Dermis microvascular lymphatic vessel endothelial cell (primary cell): ENCODE measurements around the gene SMARCE1. TPM values are rescaled to one million over a fixed set of nuclear protein-coding genes. Genes with fewer than 3 reads are reported as not detected.
"Not testable (repeated sequence)": the region's sequence is repeated elsewhere in the genome, so short reads cannot be mapped to it uniquely, and the experiment has no call there.

Experiments
- DNase-seq, 2 donors: peaks; one replicate each; pipeline versions ENCODE4 v3.0.0 to v3.0.0-alpha.2; 2010; ENCODE audit warnings: low read depth in 2 of 2
- total RNA-seq: library from RNA; depleted of rRNA; stranded (reverse); fragments of >200 nt; gene quantifications from 2 replicates; pipeline ENCODE4 v1.2.1, GENCODE V29; 2014

The SMARCE1 gene
- total RNA-seq, 1 donor from 2014 or later, result 63.3 TPM

DNA sequence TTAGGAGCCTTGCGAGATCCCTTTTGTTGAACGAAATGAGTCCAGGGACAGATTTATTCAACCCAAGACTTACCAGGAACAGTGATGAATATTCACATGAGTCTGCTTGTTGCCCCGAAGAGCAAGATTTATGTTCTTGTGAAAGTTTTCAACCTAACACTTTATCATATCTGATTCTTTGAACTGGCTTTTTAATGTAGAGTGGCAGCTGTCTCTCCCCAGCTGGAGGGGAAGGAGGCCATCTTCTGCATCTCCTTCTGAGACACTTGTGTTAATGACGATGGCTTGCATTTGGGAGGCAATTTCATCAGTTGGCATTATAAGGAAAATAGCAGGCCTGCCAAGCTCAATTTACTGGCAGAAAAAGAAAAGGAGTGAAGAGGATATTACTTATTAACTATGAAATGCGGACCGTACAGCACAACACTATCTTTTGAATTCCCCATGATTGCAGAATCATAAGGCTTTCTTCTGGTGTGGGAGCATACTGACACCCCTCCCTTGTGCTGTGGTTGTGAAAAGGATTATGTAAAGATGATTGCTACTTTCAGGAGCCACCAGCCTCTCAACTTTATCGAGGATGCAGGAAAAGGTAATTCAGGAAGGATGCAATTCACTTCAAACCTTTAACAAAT is 35.7 kb downstream of the SMARCE1 start:
- no peak for DNase-seq

DNA sequence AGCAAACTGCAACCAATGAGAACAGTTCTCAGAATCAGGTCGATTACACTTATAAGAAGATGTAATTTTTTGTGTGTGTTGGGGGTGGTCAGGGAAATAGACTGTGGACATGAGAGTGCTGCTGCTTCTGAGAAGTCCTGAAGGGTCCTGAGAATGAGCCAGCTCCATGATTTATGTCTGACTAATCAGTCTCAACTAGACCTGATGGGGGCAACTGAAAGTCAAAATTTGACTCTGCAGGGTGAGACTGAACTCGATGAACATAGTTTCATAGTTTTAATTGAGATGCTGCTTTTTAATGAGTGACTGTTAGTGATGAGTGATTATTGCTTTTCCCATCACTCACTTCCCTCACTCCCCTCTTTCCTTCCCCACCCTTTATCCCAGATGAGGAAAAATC is 37.3 kb downstream of the SMARCE1 start:
- DNase-seq, result no peak

DNA sequence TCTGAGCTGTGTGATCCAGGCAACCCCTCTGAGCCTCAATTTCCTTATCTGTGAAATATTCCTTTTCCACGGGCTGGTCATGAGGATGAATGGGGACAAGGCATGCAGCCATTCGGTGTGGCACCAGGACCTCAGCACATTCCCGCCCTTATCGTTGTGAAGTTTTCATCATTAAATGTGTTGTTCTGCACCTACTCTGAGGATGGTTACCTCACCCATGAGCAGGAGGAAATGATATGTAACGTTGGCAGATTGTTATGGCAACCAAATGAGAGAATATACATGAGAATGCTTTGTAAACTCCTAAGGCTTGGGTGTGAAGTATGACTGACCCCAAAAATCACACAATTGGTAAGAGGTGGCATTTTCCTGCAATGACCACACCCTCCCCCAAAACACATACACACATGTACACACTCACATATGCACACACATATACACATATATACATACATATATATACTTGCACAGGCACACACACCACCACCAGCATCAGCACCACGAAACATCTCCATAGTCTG is 39.5 kb downstream of the SMARCE1 start:
- DNase-seq, result peak in 1 of 2 donors; percentile 12

DNA sequence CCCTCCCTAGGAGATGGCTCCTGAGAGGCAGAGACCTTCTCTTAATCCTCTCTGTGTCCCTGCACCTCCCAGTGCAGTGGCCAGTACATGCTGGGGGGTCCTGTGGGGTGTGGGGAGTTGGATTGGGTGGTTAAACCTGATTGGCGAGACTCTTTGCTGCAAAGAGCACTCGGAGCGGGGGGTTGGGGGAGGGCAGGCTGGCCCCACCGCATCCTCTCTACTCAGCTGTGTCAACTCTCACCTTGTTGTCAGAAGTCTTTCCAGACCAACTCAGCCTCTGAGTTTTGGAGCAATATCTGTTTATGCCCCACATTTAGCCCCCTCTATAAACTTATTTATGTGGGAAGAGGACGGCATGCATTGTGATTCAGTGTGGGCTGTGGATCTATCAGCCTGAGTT is 40.0 kb downstream of the SMARCE1 start:
- DNase-seq, result no peak

DNA sequence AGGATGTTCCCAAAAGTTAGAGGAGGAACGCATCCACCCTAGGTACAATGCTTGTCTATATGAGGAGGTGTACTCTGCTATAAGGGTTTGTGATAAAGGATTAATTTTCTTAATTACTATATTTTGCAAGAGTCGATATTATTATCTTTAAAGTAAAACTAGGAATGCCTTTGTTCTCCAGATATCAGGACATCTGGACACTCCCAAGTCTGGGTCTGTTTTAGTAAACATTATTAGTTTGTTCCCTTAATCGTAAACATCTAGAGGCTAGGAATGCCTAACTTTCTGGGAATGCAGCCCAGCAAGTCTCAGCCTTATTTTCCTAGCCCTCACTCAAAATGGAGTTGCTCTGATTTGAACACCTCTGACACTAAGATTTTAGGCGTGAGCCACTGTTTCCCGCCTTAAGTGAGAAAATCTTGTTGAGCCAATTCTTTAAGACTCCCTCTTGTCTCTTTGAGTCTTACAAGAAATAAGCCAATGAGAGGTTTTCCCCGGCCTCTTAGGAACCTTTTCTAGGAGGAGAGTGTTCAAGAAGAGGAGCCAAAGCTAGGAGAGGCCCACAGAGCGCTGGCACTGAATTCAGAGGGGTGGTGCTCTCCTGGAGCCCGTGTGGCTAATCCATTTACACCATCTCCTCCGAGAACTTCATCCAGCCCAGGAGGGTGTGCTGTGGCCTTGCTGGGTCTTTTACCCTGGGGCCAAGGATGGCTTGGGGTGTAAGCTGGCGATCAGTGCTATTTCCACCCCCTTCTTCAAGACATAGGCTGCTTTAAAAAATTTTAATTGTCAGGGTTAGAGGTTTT is 40.9 kb downstream of the SMARCE1 start:
- DNase-seq, result no peak

DNA sequence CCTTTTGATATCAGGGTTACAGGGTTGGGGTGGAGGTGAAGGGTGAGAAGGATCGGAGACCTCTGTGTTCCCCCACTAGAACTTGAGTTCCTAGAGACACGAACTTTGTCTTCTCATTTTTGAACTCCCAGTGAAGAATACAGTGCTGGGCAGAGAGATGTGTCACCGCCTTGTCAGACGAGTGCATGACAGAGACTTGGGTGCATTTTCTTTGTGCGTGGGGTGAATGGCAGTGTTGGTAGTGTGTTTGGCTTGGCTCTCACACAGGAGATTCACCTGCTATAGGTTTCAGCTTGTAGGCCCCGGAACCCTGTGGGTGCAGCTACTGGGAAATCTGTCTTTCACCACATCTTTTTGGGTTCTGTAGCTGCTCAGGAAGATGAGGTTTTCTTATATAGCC is 42.3 kb downstream of the SMARCE1 start:
- DNase-seq, result no peak

DNA sequence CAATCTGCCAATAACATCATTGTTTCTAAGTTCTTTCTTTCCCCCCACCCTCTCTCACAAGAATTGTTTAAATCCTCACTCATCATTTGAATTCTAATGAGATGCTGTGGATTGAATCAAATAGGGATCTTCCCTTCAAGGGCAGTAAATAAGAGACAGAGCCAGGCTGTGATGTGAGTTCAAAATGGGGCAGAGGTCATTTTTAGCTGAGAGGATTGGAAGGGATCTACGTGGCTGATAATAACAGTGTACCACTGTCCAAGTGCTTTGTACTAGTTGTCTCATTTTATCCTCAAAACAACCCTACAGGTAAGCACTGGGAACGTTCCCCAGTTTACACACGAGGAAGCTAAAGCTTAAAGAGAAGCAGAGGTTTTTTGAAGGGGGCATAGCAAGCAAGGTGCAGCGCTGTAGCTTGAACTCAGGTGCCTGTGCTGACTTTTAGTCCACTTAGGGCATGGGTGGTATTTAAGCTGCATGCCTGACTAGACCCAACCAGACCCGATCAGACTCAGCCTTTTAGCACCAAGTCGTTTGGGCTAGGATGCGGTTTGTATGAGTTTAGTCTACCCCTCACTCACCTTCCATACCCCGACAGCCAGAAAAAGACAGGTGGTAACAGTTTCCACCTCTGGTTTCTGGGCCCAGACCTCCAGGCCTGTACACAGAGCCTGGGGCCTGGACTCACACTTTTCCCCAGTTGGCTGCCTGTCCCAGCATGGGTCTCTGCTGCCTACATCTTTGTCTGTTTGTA is 43.1 kb downstream of the SMARCE1 start:
- no peak for DNase-seq

DNA sequence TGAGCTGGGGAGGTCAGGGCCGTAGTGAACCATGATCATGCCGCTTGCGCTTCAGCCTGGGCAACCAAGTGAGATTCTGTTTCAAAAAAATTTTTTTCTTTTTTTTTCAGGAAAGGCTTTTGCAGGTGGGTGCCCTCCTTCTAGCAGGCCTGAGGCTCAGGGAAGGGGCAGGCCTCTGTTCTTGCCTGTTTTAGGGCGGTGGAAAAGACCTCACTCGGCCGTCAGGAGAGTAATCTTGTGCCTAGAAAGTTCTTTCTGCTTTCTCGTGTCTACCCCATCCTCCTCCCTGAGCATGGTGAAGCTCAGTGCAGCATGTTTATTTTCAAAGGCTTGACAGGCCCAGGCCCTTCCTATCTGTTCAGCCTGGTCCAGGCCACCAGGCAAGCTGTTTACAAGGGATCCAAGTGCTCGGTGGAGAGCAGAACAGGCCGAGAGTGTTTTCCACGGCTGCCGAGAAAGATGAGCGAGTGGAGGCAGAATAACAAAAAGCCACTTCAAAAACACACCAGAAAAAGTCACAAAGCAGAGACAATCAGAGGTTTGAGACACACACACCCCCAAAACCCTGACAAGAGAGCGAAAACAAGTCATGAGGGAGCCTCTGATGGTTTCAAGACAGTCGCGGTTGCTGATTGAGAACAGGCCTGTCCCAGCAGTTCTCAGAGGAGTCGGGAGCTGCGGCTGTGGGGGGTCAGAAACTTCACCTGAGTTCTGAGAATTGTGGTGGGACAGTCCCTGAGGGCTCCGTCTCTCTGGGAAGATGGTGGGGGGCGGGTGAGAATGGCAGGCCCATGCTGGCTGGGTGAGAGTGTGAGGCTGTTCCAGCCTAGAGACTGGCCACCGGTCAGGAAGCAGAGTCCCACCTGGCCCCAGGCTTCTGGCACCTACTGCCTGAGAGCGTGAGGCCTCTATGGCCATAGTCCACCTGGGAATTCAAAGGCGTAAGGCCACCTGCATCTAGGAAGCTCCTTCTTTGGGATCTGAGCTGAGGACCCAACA is 44.9 kb downstream of the SMARCE1 start:
- no peak for DNase-seq

DNA sequence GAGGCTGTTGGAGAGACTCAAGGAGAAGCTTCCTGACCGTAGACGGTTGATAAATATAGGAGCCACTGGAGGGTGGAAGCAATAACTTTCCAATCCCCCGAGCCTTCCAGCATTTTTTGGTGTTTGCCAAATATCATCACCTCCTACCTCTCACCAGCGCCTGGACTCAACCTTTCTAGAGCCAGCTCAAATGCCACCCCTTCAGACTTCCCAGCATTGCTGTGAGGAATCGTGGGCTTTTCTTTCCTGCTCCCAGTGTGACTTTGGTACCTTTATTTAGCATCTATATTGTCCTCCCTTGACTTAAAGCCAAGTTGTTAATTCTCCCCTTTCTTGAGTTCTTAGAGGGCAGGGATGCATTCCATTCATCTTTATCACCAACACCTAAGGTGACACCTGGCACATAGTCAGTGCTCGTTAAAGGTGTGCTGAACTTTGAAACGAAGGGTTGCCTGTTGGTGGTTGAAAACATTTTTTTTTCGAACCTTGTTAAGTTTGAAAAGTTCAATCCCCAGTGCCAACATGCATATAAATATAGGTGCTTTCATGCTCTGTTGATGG is 47.1 kb downstream of the SMARCE1 start:
- DNase-seq, result no peak

DNA sequence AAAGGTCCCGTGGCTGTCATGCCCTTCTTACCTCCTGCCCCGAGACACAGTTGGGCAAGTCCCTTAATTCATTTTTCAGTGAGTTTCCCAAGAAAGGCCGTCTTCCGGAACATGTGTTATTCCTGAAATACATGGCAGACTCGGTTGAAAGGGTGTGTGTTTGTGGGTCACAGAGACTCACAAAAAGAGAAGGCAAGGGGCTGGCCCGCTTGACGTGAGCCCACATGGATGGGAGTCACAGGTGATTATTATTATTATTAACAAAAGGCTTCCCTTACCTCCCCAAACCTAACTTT is 48.2 kb downstream of the SMARCE1 start:
- no peak for DNase-seq

DNA sequence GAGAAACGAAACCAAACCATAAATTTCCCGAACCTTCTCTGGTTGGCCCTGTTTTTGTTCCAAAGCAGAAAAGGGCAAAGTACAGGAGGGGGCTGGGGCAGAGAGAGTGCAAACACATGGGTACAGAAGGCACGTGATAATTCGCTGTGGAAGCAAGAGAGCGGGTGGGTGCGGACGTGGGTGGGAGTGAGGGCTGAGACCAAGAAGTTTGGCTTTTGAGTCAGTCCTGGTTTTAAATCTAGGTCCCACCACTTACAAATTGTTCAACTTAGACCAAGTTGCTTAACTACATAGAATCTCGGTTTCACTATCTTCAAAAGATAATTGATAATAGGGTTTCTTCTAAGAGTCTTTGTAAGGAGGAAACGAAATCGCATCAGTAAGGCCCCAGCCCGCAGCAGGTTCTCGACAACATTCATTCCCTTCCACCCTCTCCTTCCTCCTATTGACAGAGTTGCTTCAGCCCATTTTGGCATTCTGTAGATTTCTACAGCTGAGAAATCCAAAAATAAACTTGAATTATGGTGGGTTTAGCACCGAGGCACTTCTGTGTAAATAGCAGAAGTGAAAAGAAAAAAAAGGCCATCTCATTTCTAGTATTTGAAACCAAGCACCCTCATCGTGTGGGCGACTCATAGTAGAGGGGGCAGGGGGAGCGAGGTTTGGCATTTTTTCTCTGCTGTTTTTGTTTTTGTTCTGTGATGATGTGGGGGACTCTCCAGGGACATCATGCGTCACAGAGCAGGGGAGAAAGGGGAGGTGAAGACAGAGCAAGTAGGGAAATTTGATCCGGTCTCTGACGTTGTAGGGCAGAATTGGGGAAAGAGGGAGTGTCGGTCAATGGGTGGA is 48.8 kb downstream of the SMARCE1 start:
- no peak for DNase-seq

DNA sequence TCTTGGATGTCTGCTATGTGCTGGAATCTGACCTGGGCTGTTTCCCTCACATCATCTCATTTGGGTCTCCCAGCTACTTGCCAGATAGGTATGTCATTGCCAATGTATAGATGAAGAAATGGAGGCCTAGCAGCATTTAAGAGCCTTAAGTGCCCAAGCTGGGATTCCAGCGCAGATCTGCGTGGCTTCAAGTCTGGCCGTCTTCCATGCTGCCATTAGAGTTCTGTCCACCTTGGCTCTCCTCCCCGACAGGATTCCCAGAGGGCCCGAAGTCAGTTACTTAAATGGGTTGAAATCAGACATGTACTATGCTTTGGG is 49.4 kb downstream of the SMARCE1 start:
- DNase-seq, result no peak

DNA sequence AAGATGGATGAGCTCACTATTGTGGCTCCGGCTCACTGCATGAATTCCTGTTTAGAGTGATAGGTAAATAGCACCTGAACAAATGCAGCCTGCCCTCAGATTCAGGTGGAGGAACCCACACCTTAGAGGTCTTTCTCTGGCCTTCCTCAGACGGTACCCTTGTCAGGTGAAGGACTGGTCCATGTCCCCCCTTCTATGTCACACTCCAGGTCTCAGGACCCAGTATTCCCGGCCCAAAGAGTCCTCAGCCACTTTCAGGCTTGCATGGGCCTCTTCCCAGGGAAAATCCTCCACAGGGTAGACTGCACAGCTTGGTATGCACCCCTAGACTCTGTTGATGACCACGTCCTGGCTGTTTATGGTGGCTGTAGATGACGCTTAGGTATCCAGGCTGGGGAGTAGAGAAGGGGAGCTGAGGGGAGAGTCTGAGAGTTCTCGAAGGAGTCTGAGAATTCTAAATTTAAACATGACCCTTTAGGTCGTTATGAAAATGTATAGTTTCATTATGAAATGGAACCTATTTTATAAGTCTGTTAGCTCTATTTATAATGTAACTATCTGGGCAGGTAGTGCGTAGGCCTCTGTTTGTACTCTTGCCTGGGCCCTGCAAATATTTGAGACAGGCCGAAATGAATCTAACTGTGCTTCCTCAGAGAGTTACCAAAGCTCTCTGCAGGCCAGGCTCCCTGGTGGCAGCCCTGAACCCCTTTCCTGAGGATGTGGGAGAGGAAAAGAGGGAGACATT is 49.9 kb downstream of the SMARCE1 start:
- DNase-seq, result no peak

DNA sequence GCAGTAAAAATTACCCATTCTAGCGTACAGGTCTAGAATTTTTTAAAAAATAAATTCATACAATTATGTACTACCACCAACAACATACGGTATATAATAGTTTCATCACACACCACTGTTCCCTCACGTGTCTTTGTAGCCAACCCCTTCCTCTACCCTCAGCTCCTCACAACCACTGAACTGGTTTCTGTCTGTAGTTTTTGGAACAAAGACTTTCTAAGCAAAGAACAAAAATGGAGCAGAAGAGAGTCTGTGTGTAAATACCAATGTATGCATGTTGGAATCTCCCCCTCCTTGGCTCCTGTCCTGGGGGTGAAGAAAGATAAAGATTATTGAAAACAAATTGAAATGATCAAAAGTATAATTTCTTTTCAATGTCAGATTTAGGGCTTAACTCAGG is 50.5 kb downstream of the SMARCE1 start:
- no peak for DNase-seq

DNA sequence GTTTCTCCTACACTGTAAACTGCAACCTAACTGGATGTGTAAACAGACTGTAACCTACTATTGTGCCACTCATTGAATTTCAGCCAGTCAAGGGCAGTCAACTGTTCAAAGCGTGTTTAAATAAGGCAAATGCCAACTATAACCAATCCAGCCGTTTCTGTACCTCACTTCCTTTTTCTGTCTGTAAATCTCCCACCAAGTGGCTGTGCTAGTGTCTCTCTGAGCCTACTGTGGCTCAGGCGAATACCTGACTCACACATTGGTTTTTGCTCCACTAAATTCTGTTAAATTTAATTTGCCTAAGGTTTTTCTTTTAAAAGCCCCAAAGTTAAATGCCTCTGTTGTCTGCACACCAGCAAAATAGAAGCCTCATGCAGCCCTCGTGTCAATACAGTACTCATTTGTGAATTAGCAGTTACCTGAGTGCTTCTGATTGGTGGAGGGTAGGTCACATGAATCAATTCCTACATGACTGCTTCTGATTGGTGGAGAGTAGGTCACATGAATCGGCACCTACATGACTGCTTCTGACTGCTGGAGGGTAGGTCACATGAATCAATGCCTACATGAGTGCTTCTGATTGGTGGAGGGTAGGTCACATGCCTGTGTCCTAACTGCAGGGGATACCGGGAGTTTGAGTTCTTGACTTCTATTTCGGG is 51.2 kb downstream of the SMARCE1 start:
- no peak for DNase-seq

DNA sequence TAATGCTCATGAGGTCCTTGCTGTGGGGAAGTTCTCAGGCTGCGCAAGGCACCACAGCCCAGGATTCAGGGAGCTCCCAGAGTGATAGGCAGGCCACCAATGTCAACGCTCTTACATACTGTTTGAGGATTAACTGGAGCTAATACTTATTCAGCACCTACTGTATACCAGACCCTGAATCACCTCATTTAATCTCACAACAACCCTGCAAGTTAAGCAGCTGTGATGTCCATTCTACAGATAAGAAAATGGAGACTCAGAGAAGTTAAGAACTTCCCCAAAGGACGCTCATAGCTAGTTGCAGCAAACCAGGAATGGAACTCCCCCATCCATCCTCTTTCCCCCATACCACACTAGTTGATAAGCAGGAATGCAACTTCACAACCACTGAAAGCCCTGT is 56.9 kb downstream of the SMARCE1 start:
- DNase-seq, result no peak

DNA sequence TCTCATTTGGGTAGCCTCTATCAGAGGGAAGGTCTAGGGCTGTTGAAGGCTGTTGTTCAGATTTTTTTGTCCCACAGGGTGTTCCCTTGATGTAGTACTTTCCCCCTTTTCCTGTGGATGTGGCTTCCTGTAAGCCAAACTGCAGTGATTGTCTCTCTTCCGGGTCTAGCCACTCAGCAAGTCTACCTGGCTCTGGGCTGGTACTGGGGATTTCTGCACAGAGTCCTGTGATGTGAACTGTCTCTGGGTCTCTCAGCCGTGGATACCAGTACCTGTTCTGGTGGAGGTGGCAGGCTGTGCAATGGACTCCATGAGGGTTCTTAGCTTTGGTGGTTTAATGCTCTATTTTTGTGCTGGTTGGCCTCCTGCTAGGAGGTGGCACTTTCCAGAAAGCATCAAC is 59.1 kb downstream of the SMARCE1 start:
- peak in 1 of 2 donors; percentile 9 for DNase-seq

DNA sequence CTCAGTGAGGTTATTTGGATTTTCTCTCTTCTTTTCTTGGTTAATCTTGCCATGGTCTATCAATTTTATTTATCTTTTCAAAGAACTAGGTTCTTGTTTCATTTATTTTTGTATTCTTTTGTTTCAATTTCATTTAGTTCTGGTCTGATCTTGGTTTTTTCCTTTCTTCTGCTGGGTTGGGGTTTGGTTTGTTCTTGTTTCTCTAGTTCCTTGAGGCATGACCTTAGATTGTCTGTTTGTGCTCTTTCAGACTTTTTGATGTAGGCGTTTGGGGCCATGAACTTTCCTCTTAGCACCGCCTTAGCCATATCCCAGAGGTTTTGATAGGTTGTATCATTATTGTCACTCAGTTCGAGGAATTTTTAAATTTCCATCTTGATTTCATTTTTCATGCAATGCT is 61.4 kb downstream of the SMARCE1 start:
- DNase-seq, result not testable (repeated sequence)

DNA sequence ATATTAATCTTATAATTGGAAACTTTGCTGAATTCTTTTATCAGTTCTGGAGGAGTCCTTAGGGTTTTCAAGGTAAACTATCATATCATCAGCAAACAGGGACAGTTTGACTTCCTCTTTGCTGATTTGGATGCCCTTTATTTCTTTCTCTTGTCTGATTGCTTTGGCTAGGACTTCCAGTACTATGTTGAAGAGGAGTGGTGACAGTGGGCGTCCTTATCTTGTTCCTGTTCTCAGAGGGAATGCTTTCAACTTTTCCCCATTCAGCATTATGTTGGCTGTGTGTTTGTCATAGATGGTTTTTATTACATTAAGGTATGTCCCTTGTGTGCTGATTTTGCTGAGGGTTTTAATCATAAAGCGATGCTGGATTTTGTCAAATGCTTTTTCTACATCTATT is 62.7 kb downstream of the SMARCE1 start:
- DNase-seq, result not testable (repeated sequence)
